GM12878 (cell line): Measurements from ENCODE around the gene LRFN2. TPM values are rescaled to one million over a fixed set of nuclear protein-coding genes. Genes with fewer than 3 reads are reported as not detected.

Experiments used
- ATAC-seq: fragments of 200-7000 bp; cut with Tn5 transposase; 3 replicates; pipeline ENCODE4 v1.9.1; 2020; ENCODE audit warnings: mild to moderate bottlenecking, moderate library complexity
- BruUV-seq: library from RNA; stranded (reverse); fragments of 400-500 nt; replicated peaks from 2 replicates; lab custom pipeline; 2021; lab: Mats Ljungman, UMichigan
- CTCF ChIA-PET: fragments of 300-600 bp; sonication (Branson Sonifier 250); formaldehyde crosslinking; extraction: SDS; loops from one replicate; lab custom pipeline; 2021; ENCODE audit warnings: inconsistent platforms; lab: Yijun Ruan, JAX
- POLR2A ChIA-PET: fragments of 350-600 bp; formaldehyde crosslinking; extraction: SDS; loops from one replicate; lab custom pipeline; 2021; ENCODE audit warnings: inconsistent platforms; lab: Charles Lee
- RAD21 ChIA-PET: fragments of 300-600 bp; sonication (Branson Sonifier 250); formaldehyde crosslinking; loops from one replicate; lab custom pipeline; 2023; ENCODE audit warnings: antibody characterized with exemption; ENCODE audit not compliant: unreplicated experiment; lab: Charles Lee
- SMC1A ChIA-PET: fragments of 300-600 bp; sonication (Branson Sonifier 250); formaldehyde crosslinking; loops from one replicate; lab custom pipeline; 2023; ENCODE audit not compliant: unreplicated experiment, uncharacterized antibody; lab: Charles Lee
- DNase-seq: peaks from one replicate; pipeline ENCODE4 v3.0.0-alpha.2; 2011; ENCODE audit warnings: low read depth, low spot score
- FAIRE-seq: peaks from 3 replicates; lab custom pipeline; 2011; peaks lifted over from hg19 to GRCh38; lab: Jason Lieb, UNC
- H2AFZ ChIP-seq: 2 replicates; pipeline ENCODE4 v1.6.0; 2011; ENCODE audit warnings: low read depth, low read length, control low read depth; ENCODE audit not compliant: control insufficient read depth
- H3K27ac ChIP-seq: 2 replicates; pipeline ENCODE4 v1.5.1; 2011; ENCODE audit warnings: control low read depth; ENCODE audit not compliant: control insufficient read depth, insufficient read depth
- H3K27me3 ChIP-seq, 2 experiments: replicated peaks in 1 of 2; 2 replicates each; pipeline versions ENCODE4 v1.6.0 to v1.6.1; 2011; ENCODE audit warnings: low read length in 1 of 2; ENCODE audit not compliant: control insufficient read depth in 2 of 2, insufficient read depth in 2 of 2
- H3K36me3 ChIP-seq, 2 experiments: 2 replicates each; pipeline ENCODE4 v1.5.1; 2011; ENCODE audit warnings: low read length in 1 of 2; ENCODE audit not compliant: control insufficient read depth in 2 of 2, insufficient read depth in 2 of 2
- H3K4me1 ChIP-seq: 2 replicates; pipeline ENCODE4 v1.6.1; 2011; ENCODE audit warnings: mild to moderate bottlenecking, low read length, moderate library complexity, mixed read lengths; ENCODE audit not compliant: control insufficient read depth, insufficient read depth
- H3K4me2 ChIP-seq: 2 replicates; pipeline ENCODE4 v1.6.0; 2011; ENCODE audit warnings: control low read depth; ENCODE audit not compliant: control insufficient read depth, insufficient read depth
- H3K4me3 ChIP-seq: fragments of 200-600 bp; sonication (generic); 2 replicates; pipeline ENCODE4 v1.5.1; 2016
- H3K79me2 ChIP-seq: 2 replicates; pipeline ENCODE4 v1.6.0; 2011; ENCODE audit warnings: low read length; ENCODE audit not compliant: control insufficient read depth, insufficient read depth
- H3K9ac ChIP-seq: 2 replicates; pipeline ENCODE4 v1.8.0; 2011; ENCODE audit warnings: low read length, control low read depth, mixed read lengths; ENCODE audit not compliant: control insufficient read depth, insufficient read depth
- H3K9me3 ChIP-seq: replicated peaks from 3 replicates; pipeline ENCODE4 v1.5.1; 2011; ENCODE audit warnings: mild to moderate bottlenecking, low read length; ENCODE audit not compliant: control insufficient read depth, insufficient read depth
- H4K20me1 ChIP-seq: 2 replicates; pipeline ENCODE4 v1.6.0; 2011; ENCODE audit not compliant: control insufficient read depth, insufficient read depth
- BACH1 ChIP-seq: fragments of 450-650 bp; IDR thresholded peaks from 2 replicates; pipeline ENCODE4 v1.6.1; 2017; ENCODE audit warnings: mild to moderate bottlenecking, borderline replicate concordance
- CREB1 ChIP-seq: IDR thresholded peaks from 2 replicates; pipeline ENCODE4 v1.6.1; 2012; ENCODE audit warnings: low read depth, mild to moderate bottlenecking, inconsistent platforms
- CREM ChIP-seq: IDR thresholded peaks from 2 replicates; pipeline ENCODE4 v1.6.1; 2014; ENCODE audit warnings: antibody characterized with exemption, low read depth
- EGR1 ChIP-seq, 2 experiments: IDR thresholded peaks; 1 replicate in 1 of 2; 2 replicates in 1 of 2; pipeline ENCODE4 v1.6.1; 2011 to 2012; ENCODE audit warnings: low read depth in 2 of 2, low read length in 2 of 2, borderline replicate concordance in 1 of 2, mild to moderate bottlenecking in 1 of 2, moderate library complexity in 1 of 2
- EP300 ChIP-seq, 2 experiments: fragments of 150-350 bp in 1 of 2; IDR thresholded peaks; 2 replicates each; pipeline ENCODE4 v1.6.1; 2011 to 2012; ENCODE audit warnings: low read depth in 2 of 2, low read length in 2 of 2, borderline replicate concordance in 1 of 2, improper control_type of control experiment in 1 of 2, inconsistent platforms in 1 of 2; ENCODE audit not compliant: control insufficient read depth in 1 of 2
- FOXM1 ChIP-seq: IDR thresholded peaks from 2 replicates; pipeline ENCODE4 v1.6.1; 2012; ENCODE audit warnings: low read depth, mild to moderate bottlenecking, inconsistent platforms, low read length, moderate library complexity
- IKZF1 ChIP-seq: fragments of 450-650 bp; conservative IDR thresholded peaks from 2 replicates; pipeline ENCODE4 v1.6.1; 2017; ENCODE audit warnings: antibody characterized with exemption, mild to moderate bottlenecking
- MTA3 ChIP-seq: IDR thresholded peaks from 2 replicates; pipeline ENCODE4 v1.6.1; 2012; ENCODE audit warnings: low read length, inconsistent platforms, borderline replicate concordance
- MXI1 ChIP-seq: fragments of 150-350 bp; IDR thresholded peaks from 2 replicates; pipeline ENCODE4 v1.6.1; 2011; ENCODE audit warnings: low read depth, mild to moderate bottlenecking, inconsistent platforms, low read length, improper control_type of control experiment
- NBN ChIP-seq: fragments of 450-650 bp; IDR thresholded peaks from 2 replicates; pipeline ENCODE4 v1.6.1; 2016
- NRF1 ChIP-seq: conservative IDR thresholded peaks from 2 replicates; pipeline ENCODE4 v1.6.1; 2011; ENCODE audit warnings: mild to moderate bottlenecking, low read depth, low read length, improper control_type of control experiment
- PML ChIP-seq: IDR thresholded peaks from 2 replicates; pipeline ENCODE4 v1.6.1; 2012; ENCODE audit warnings: low read length, inconsistent platforms
- SMARCA5 ChIP-seq: fragments of 450-650 bp; IDR thresholded peaks from 2 replicates; pipeline ENCODE4 v1.6.1; 2017; ENCODE audit warnings: mild to moderate bottlenecking
- SMC3 ChIP-seq: IDR thresholded peaks from 2 replicates; pipeline ENCODE4 v1.6.1; 2011; ENCODE audit warnings: low read length, improper control_type of control experiment, borderline replicate concordance
- WGBS: methylation state at CpG from one replicate; pipeline ENCODE4 v1.1.6; 2016; ENCODE audit warnings: low lambda C conversion rate; ENCODE audit not compliant: insufficient replicate concordance, insufficient coverage; ENCODE audit errors: missing lambda C conversion rate; 5-methylcytosine and 5-hydroxymethylcytosine counted together
- in situ Hi-C: fragments of 300-500 bp; cut with MboI; formaldehyde crosslinking; loops from 9 replicates; pipeline ENCODE4 v1.14.3; 2018; ENCODE audit warnings: mixed read lengths
- intact Hi-C: fragments of 100-400 bp; cut with micrococcal nuclease; formaldehyde crosslinking; loops from one replicate; pipeline ENCODE4 v1.14.2; 2022; ENCODE audit not compliant: unreplicated experiment
- polyA plus RNA-seq, 11 experiments: library from polyadenylated mRNA; depleted of rRNA in 4 of 11; unstranded in 6 of 11; stranded (reverse) in 5 of 11; fragments of >200 nt; fragmentation: Nextera tagmentation in 4 of 11; fragmentation: Illumina TruSeq in 1 of 11; extraction: Ambion mirVana in 4 of 11; extraction: Trizol in 1 of 11; gene quantifications; 1 replicate in 1 of 11; 2 replicates in 10 of 11; pipeline versions ENCODE4 v1.2.1 to v1.2.3, GENCODE V29; 2011 to 2016; ENCODE audit warnings: inconsistent platforms in 2 of 11, missing spikeins in 2 of 11, low read depth in 1 of 11
- total RNA-seq, 4 experiments: library from RNA; depleted of rRNA in 3 of 4; stranded (reverse); fragments of >200 nt in 3 of 4; fragmentation: Illumina TruSeq in 1 of 4; extraction: Trizol in 1 of 4; gene quantifications; 2 replicates each; pipeline versions ENCODE4 v1.2.1 to v1.2.3, GENCODE V29; 2013 to 2021
- TF ChIP-seq, protein P1 (sequence below): fragments of 150-350 bp; IDR thresholded peaks from 2 replicates; pipeline ENCODE4 v1.6.1; 2014; ENCODE audit warnings: mild to moderate bottlenecking, low read depth, low read length
- TF ChIP-seq, protein P2 (sequence below): IDR thresholded peaks from 2 replicates; pipeline ENCODE4 v1.6.1; 2012; ENCODE audit warnings: improper control_type of control experiment, low read depth, low read length; ENCODE audit not compliant: insufficient replicate concordance
- TF ChIP-seq, protein P3 (sequence below): fragments of 450-650 bp; IDR thresholded peaks from 2 replicates; pipeline ENCODE4 v1.6.1; 2014; ENCODE audit warnings: mild to moderate bottlenecking

LRFN2 gene
- total and polyA plus RNA-seq, 10 of the 15 experiments (the other 5 are each of a cell fraction or from before 2014, with no cell fraction given) = not detected

DNA sequence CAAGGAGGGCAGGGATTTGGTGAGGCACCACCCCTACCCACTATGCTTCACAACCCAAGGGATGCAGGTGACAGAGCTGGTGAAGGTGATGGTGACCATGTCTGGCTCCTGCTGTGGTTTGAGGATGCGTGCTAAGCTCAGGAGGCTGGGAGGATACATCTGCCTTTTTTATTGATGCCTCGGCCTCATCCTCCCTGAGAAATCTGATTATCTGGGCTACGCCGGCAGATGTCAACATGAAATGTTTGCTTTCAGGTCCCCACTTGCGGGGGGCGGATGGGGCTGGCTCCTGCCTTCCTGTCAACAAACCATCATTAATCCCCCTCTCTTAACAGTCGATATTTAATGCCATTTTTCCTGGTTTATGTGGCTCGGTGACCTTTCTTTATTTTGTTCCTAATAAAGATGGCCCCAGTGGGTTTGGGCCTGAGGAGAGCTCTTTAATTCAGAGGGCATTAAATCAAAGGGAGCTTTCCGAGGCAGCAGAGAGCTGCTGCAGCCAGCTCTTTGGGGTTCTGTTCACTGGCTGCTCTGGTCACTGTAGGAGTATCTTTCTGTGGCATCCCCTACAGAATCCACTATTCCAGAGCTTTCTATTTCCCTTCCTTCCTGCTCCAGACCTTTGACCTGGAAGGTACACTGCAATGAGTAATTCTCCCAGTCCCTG lies 33.5 kb upstream of the LRFN2 start:
- intact Hi-C loops (no loop called here), in situ Hi-C loops (no loop called here)
- Histone ChIP-seq H3K36me3 (no peaks in the 10 kb centered on the region), H3K79me2 (no peaks in the 10 kb centered on the region), H4K20me1 (no peaks in the 10 kb centered on the region), H3K27ac (no peak overlapping the region), H3K9me3 (no peaks in the 10 kb centered on the region), H3K4me2 (no peak overlapping the region), H3K4me3 (no peak overlapping the region), H3K27me3 (no peaks in the 10 kb centered on the region; a peak in 1 of 4 replicates), H2AFZ (no peak overlapping the region), H3K9ac (no peak overlapping the region), H3K4me1 (no peaks in the 10 kb centered on the region)
- ChIA-PET SMC1A (no interaction called here), CTCF (no interaction called here), RAD21 (no interaction called here), POLR2A (no interaction called here)
- DNase-seq (no peak), ATAC-seq (no peak), FAIRE-seq (no peak)
- no TSS peak for BruUV-seq
- WGBS = 5% methylated on average over 9 of the region's 9 CpGs
- no peak for TF ChIP-seq FOXM1
- no peak for TF ChIP-seq SMC3
- TF ChIP-seq, protein P1, sequence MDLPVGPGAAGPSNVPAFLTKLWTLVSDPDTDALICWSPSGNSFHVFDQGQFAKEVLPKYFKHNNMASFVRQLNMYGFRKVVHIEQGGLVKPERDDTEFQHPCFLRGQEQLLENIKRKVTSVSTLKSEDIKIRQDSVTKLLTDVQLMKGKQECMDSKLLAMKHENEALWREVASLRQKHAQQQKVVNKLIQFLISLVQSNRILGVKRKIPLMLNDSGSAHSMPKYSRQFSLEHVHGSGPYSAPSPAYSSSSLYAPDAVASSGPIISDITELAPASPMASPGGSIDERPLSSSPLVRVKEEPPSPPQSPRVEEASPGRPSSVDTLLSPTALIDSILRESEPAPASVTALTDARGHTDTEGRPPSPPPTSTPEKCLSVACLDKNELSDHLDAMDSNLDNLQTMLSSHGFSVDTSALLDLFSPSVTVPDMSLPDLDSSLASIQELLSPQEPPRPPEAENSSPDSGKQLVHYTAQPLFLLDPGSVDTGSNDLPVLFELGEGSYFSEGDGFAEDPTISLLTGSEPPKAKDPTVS = no peak
- no peak for TF ChIP-seq CREB1
- no peak for TF ChIP-seq EP300 (IDR thresholded peaks at IDR 0.05; ENCODE audit: borderline replicate concordance in 1 of 2, control insufficient read depth in 1 of 2, low read depth in 2 of 2, low read length in 2 of 2)
- no peak for TF ChIP-seq CREM
- no peak for TF ChIP-seq NRF1
- no peak for TF ChIP-seq MXI1
- TF ChIP-seq NBN = no peak
- no peak for TF ChIP-seq SMARCA5
- TF ChIP-seq, protein P2, sequence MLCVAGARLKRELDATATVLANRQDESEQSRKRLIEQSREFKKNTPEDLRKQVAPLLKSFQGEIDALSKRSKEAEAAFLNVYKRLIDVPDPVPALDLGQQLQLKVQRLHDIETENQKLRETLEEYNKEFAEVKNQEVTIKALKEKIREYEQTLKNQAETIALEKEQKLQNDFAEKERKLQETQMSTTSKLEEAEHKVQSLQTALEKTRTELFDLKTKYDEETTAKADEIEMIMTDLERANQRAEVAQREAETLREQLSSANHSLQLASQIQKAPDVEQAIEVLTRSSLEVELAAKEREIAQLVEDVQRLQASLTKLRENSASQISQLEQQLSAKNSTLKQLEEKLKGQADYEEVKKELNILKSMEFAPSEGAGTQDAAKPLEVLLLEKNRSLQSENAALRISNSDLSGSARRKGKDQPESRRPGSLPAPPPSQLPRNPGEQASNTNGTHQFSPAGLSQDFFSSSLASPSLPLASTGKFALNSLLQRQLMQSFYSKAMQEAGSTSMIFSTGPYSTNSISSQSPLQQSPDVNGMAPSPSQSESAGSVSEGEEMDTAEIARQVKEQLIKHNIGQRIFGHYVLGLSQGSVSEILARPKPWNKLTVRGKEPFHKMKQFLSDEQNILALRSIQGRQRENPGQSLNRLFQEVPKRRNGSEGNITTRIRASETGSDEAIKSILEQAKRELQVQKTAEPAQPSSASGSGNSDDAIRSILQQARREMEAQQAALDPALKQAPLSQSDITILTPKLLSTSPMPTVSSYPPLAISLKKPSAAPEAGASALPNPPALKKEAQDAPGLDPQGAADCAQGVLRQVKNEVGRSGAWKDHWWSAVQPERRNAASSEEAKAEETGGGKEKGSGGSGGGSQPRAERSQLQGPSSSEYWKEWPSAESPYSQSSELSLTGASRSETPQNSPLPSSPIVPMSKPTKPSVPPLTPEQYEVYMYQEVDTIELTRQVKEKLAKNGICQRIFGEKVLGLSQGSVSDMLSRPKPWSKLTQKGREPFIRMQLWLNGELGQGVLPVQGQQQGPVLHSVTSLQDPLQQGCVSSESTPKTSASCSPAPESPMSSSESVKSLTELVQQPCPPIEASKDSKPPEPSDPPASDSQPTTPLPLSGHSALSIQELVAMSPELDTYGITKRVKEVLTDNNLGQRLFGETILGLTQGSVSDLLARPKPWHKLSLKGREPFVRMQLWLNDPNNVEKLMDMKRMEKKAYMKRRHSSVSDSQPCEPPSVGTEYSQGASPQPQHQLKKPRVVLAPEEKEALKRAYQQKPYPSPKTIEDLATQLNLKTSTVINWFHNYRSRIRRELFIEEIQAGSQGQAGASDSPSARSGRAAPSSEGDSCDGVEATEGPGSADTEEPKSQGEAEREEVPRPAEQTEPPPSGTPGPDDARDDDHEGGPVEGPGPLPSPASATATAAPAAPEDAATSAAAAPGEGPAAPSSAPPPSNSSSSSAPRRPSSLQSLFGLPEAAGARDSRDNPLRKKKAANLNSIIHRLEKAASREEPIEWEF = no peak
- no peak for TF ChIP-seq PML
- TF ChIP-seq, protein P3, sequence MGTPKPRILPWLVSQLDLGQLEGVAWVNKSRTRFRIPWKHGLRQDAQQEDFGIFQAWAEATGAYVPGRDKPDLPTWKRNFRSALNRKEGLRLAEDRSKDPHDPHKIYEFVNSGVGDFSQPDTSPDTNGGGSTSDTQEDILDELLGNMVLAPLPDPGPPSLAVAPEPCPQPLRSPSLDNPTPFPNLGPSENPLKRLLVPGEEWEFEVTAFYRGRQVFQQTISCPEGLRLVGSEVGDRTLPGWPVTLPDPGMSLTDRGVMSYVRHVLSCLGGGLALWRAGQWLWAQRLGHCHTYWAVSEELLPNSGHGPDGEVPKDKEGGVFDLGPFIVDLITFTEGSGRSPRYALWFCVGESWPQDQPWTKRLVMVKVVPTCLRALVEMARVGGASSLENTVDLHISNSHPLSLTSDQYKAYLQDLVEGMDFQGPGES = no peak
- no peak for TF ChIP-seq EGR1 (IDR thresholded peaks at IDR 0.05; ENCODE audit: borderline replicate concordance in 1 of 2, low read depth in 2 of 2, low read length in 2 of 2)
- TF ChIP-seq IKZF1 = no peak
- no peak for TF ChIP-seq MTA3
- no peak for TF ChIP-seq BACH1
